Stimulated activated CD4-positive, alpha-beta T cell treated with anti-CD3 and anti-CD28 coated beads, Interleukin-2, amount 100 ng/mL, for 48 hours (primary cell): ENCODE results near the gene ZFAND4.
"Not testable (repeated sequence)": the region's sequence is repeated elsewhere in the genome, so short reads cannot be mapped to it uniquely, and the experiment has no call there.

Experiments
- DNase-seq, 2 donors: peaks; one replicate each; pipeline ENCODE4 v3.0.0-alpha.2; 2020

Gene ZFAND4

DNA sequence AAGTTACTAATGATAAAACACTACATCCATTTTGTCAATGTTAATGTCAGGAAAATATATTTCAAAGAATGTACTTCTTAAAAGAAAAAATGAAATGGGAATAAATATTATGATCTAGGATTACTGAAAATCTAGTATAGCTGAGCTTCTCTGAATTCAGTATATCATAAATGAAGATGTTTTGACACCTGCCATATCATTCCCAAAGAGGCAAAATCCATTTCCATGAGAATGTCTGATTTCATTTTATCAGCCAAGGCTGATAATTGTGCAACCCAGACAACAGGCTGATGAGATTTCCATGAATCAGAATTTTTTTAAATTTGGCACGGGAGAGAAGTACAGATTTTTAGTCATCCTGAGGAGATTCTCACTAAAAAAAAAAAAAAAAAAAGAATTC, 32.5 kb downstream of the ZFAND4 start:
- no peak for DNase-seq

- no peak for DNase-seq
These were observed 45.0 kb downstream of the ZFAND4 start for GRCh38 chr10:45627412-45628048.

DNA sequence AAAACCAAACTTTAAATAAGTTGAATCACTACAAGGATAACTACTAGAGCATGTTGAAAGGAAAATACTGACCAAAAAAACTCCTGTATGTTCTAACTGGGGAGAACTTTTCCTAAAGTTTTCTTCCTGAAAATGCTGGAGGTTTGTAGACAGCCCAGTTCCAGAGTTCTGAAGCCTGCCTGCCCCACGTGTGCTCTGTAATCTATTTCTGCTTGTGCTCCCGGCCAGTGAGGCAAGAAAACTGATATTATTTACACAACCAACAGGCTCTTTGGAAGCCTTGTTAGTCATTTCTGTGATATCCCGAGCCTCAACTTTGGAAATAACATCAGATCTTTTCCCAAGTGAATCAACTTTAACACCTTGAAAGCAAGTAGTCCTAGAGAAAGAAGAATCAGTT, 46.7 kb downstream of the ZFAND4 start:
- DNase-seq, result no peak

DNA sequence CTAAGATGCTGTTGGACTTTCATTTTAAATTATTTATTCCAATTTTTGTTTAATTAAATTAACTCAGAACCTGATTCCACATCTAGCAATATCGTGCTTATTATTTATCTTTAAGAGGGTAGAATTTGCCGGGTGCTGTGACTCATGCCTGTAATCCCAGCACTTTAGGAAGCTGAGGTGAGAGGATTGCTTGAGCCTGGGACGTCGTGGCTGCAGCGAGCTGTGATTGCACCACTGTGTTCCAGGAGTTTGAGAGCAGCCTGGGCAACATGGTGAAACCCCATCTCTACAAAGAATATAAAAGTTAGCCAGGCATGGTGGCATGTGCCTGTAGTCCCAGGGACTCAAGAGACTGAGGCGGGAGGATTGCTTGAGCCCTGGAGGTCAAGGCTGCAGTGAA, 47.8 kb downstream of the ZFAND4 start:
- no peak for DNase-seq

GRCh38 chr10:45614869-45615268, 57.7 kb downstream of the ZFAND4 start:
- no peak for DNase-seq

DNA sequence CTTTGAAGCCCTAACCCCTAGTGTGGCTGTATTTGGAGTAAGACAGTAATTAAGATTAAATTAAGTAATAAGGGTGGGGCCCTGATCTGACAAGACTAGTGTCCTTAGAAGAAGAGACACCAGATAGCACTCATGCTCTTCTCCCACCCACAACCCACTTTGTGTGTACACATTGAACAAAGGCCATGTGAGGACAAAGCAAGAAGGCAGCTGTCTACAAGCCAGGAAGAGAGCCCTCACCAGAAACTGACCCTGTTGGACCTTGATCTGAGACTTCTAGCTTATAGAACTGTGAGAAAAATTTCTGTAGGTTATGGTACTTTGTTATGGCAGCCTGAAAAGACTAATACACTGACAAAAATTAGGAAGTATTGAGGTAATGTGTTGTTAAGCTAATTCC, 59.8 kb downstream of the ZFAND4 start:
- DNase-seq, result no peak

DNA sequence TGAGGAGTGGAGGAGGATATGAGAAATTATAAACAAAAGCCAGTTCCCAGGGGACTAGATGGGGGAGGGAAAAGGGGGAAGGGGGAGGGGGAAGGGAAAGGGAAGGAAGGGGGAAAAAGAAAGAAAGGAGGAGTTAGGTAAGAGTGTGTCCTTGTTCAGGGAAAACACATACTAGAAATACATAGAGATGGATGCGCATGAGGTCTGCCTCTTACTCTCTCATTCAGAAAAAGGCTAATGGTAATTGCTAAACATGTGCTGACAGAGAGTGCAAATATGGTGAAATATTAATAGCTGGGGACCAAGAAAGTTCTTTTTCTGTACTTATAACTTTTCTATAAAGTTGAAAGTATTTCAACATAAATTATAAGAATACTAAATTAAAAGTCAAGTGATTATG, 64.5 kb downstream of the ZFAND4 start:
- no peak for DNase-seq

GRCh38 chr10:45607276-45607675, 65.3 kb downstream of the ZFAND4 start:
- DNase-seq, result no peak

DNA sequence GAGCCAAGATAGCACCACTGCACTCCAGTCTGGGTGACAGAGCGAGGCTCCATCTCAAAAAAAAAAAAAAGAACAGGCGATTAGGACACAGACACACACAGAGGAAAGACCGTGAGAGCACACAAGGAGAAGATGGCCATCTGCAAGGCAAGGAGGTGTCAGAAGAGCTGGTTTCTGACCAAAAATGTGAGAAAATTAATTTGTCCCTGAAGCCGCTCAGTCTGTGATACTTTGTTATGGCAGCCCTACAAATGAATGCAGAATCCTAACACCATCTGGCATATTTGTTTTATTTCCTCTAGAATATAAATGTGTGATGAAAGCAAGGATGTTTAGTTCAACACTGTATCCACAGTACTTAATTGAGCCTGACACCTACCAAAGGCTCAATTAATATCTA, 69.7 kb downstream of the ZFAND4 start:
- DNase-seq, result no peak

GRCh38 chr10:45602082-45602730, 70.4 kb downstream of the ZFAND4 start:
- no peak for DNase-seq

- DNase-seq, result not testable (repeated sequence)
These were observed 71.2 kb downstream of the ZFAND4 start for GRCh38 chr10:45601254-45601930.

GRCh38 chr10:45600337-45601253, 72.0 kb downstream of the ZFAND4 start:
- not testable (repeated sequence) for DNase-seq

- DNase-seq, result no peak
These were observed 72.9 kb downstream of the ZFAND4 start for GRCh38 chr10:45599646-45600045.

- DNase-seq, result no peak
These were observed 73.5 kb downstream of the ZFAND4 start for GRCh38 chr10:45599021-45599603.

- no peak for DNase-seq
These were observed 76.0 kb downstream of the ZFAND4 start for GRCh38 chr10:45596526-45596925.

GRCh38 chr10:45594276-45595157, 78.1 kb downstream of the ZFAND4 start:
- peak; percentile 86 for DNase-seq

GRCh38 chr10:45593938-45594275, 78.7 kb downstream of the ZFAND4 start:
- no peak for DNase-seq

DNA sequence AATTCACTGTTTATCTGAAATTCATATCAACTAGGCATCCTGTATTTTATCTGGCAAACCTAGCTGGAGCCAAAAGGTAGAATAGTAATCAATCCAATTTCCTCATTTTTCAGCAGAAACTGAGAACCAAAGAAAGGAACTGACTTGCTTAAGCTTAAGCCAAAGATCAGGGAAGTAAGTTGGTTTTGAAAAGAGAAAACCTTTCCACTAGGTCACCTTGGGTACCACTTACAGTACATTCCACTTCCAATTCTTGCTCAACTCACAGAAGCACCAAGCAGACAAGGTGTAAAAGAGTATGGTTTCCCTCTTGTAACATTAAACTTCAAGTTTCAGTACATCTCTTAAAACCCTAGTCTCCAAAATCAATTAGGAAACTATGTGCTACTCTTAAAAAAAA, 79.6 kb downstream of the ZFAND4 start:
- no peak for DNase-seq

- DNase-seq, result no peak
These were observed 80.1 kb downstream of the ZFAND4 start for GRCh38 chr10:45592432-45592831.

- DNase-seq, result no peak
These were observed 81.3 kb downstream of the ZFAND4 start for GRCh38 chr10:45591280-45591679.

DNA sequence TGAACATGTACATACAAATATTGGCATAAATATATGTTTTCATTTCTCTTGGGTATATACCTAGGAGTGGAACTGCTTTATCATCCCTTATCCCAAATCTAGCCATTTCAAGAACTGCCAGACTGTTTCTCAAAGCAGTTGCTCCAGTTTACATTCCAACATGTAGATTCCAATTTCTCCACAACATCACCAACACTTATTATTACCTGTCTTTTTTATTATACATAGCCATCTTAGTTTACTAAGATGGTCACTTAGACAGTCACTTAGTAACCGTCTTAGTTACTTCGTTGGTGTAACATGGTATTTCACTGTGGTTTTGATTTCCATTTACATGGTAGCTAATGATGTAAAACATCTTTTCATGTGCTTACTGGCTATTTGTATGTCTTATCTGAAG, 82.7 kb downstream of the ZFAND4 start:
- DNase-seq, result no peak

DNA sequence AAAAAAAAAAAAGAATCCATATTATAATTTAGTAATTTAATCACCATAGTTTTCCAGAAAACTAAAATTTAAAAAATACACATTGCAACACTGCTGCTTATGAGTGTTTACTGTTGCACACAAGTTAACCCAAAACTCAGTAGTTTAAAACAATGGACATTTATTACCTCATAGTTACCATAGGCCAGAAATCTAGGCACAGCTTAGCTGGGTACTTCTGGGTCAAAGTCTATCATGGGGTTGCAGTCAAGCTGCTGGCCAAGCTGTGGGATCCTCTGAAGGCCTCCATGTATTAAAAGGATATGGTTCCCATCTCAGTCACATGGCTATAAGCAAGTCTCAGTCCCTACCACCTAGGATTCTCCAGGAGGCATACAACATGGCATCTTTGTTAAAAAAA, 83.6 kb downstream of the ZFAND4 start:
- no peak for DNase-seq
